Measurements from ENCODE around the gene CC2D2A. TPM values are rescaled to one million over a fixed set of nuclear protein-coding genes. Genes with fewer than 3 reads are reported as not detected.
"Not testable (repeated sequence)": the region's sequence is repeated elsewhere in the genome, so short reads cannot be mapped to it uniquely, and the experiment has no call there.

The CC2D2A gene
- total RNA-seq, 1 donor from 2014 or later: 24.0 TPM

- peaks cover 37% of the 10 kb centered on the region for H3K36me3 Mint-ChIP-seq
These were observed 135.9 kb downstream of the CC2D2A start for GRCh38 chr4:15605537-15605936.

DNA sequence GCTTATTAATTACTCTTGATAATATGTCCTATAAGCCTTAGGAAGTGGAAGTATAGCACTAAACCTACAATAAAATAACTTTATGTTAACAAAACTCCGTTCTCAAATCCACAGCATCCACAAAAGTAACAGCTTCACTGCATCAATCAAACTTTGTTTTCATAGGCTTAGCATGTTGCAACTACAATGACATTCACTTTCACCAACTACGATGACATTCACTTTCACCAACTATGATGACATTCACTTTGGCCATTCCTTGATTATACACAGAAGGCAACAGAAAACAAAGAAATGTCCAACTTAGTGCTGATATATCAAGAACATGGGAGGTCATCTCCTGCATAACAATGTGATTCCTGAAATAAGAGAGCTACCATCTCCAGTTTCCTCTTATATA is 141.2 kb downstream of the CC2D2A start:
- peaks cover 17% of the 10 kb centered on the region for H3K36me3 Mint-ChIP-seq
- no peak for TF ChIP-seq CTCF (IDR thresholded peaks at IDR 0.05; ENCODE audit: unreplicated experiment)
- H3K4me3 Mint-ChIP-seq: no peak overlapping the region
- H3K27me3 Mint-ChIP-seq (ENCODE audit: low read depth): no peaks in the 10 kb centered on the region
- peaks cover 7% of the 10 kb centered on the region for H3K9me3 Mint-ChIP-seq
- no peak overlapping the region for H3K27ac Mint-ChIP-seq
- DNase-seq (ENCODE audit: low spot score in 2 of 2, unreplicated experiment in 2 of 2): no peak
- H3K4me1 Mint-ChIP-seq: no peaks in the 10 kb centered on the region

More at GRCh38 chr4:15605537-15605936, 135.9 kb downstream of the CC2D2A start:
- Mint-ChIP-seq H3K9me3 (peaks cover 18% of the 10 kb centered on the region), H3K4me1 (no peaks in the 10 kb centered on the region), H3K4me3 (no peak overlapping the region), H3K27me3 (ENCODE audit: low read depth) (no peaks in the 10 kb centered on the region), H3K27ac (no peak overlapping the region)
- no peak for DNase-seq (ENCODE audit: low spot score in 2 of 2, unreplicated experiment in 2 of 2)
- no peak for TF ChIP-seq CTCF (IDR thresholded peaks at IDR 0.05; ENCODE audit: unreplicated experiment)

DNA sequence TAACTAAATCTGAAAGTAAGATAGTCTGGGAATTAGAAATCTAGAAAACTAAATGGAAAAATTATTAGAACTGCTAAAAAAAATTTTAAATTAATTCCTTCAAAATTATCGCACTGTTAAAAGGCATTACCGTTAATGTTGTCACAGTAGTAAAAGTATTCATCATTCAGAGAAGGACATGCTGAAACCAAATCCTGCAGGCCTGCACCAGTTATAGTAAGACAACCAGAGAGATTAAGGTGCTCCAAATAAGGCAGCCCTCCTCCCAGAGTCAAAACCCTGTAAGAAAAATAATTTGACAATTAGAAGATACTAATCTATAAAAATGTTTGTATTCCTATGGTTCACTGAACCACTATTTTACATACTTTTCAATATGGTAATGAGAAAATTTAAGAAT is 142.5 kb downstream of the CC2D2A start:
- Mint-ChIP-seq H3K9me3 (peaks cover 14% of the 10 kb centered on the region), H3K27ac (no peak overlapping the region), H3K4me1 (no peaks in the 10 kb centered on the region), H3K4me3 (no peak overlapping the region), H3K36me3 (peaks cover 29% of the 10 kb centered on the region), H3K27me3 (ENCODE audit: low read depth) (no peaks in the 10 kb centered on the region)
- no peak for DNase-seq (ENCODE audit: low spot score in 2 of 2, unreplicated experiment in 2 of 2)
- no peak for TF ChIP-seq CTCF (IDR thresholded peaks at IDR 0.05; ENCODE audit: unreplicated experiment)

GRCh38 chr4:15614891-15615290 is 145.2 kb downstream of the CC2D2A start:
- not testable (repeated sequence) for H3K27ac Mint-ChIP-seq; H3K4me1 Mint-ChIP-seq; H3K4me3 Mint-ChIP-seq; DNase-seq (ENCODE audit: low spot score in 2 of 2, unreplicated experiment in 2 of 2); H3K27me3 Mint-ChIP-seq (ENCODE audit: low read depth)
- H3K36me3 Mint-ChIP-seq: peaks cover 49% of the 10 kb centered on the region
- H3K9me3 Mint-ChIP-seq: peaks cover 33% of the 10 kb centered on the region

DNA sequence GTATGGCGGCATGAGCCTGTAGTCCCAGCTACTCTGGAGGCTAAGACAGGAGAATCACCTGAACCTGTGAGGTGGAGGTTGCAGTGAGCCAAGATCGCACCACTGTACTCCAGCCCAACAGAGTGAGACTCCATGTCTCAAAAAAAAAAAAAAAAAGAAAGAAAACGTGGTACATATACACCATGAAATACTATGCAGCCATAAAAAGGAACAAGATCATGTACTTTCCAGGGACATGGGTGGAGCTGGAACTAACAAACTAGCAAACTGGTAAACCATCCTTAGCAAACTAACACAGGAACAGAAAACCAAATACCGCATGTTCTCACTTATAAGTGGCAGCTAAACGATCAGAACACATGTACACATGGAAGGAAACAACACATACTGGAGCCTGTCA is 147.7 kb downstream of the CC2D2A start:
- not testable (repeated sequence) for H3K4me1 Mint-ChIP-seq; H3K27me3 Mint-ChIP-seq (ENCODE audit: low read depth); H3K27ac Mint-ChIP-seq; DNase-seq (ENCODE audit: low spot score in 2 of 2, unreplicated experiment in 2 of 2); H3K4me3 Mint-ChIP-seq
- Mint-ChIP-seq H3K9me3 (peaks cover 54% of the 10 kb centered on the region), H3K36me3 (peaks cover 72% of the 10 kb centered on the region)

- Mint-ChIP-seq H3K36me3 (peaks cover 34% of the 10 kb centered on the region), H3K9me3 (peaks cover 5% of the 10 kb centered on the region), H3K4me1 (peaks cover 6% of the 10 kb centered on the region), H3K27me3 (ENCODE audit: low read depth) (no peaks in the 10 kb centered on the region), H3K4me3 (no peak overlapping the region), H3K27ac (peak overlapping the region; percentile 31)
- no peak for TF ChIP-seq CTCF (IDR thresholded peaks at IDR 0.05; ENCODE audit: unreplicated experiment)
- DNase-seq (ENCODE audit: low spot score in 2 of 2, unreplicated experiment in 2 of 2): no peak
These were observed 167.1 kb downstream of the CC2D2A start for GRCh38 chr4:15636818-15637217.

- H3K36me3 Mint-ChIP-seq: peaks cover 22% of the 10 kb centered on the region
- no peaks in the 10 kb centered on the region for H3K9me3 Mint-ChIP-seq
- no peak overlapping the region for H3K4me3 Mint-ChIP-seq
- TF ChIP-seq CTCF (IDR thresholded peaks at IDR 0.05; ENCODE audit: unreplicated experiment): no peak
- no peak overlapping the region for H3K27ac Mint-ChIP-seq
- no peaks in the 10 kb centered on the region for H3K27me3 Mint-ChIP-seq (ENCODE audit: low read depth)
- H3K4me1 Mint-ChIP-seq: peaks cover 7% of the 10 kb centered on the region
- no peak for DNase-seq (ENCODE audit: low spot score in 2 of 2, unreplicated experiment in 2 of 2)
These were observed 168.7 kb downstream of the CC2D2A start for GRCh38 chr4:15638418-15638817.

Measured in mesothelial cell of epicardium (in vitro differentiated cells).